HEK293 (cell line): ENCODE measurements around the gene DDIT3.

Experiments used
- CTCF ChIA-PET: fragments of 350-600 bp; formaldehyde crosslinking; extraction: SDS; loops from one replicate; lab custom pipeline; 2021; ENCODE audit warnings: antibody characterized with exemption; lab: Yijun Ruan, JAX
- POLR2A ChIA-PET: fragments of 300-600 bp; formaldehyde crosslinking; extraction: SDS; loops from one replicate; lab custom pipeline; 2020; ENCODE audit warnings: antibody characterized with exemption, inconsistent platforms; lab: Yijun Ruan, JAX
- H3K27ac ChIP-seq: fragments of 200-500 bp; sonication (Bioruptor generic); 2 replicates; pipeline ENCODE4 v1.5.1; 2014; ENCODE audit warnings: low read depth, low read length, control low read depth, inconsistent platforms; ENCODE audit errors: extremely low read depth
- H3K36me3 ChIP-seq, 2 experiments: fragments of 200-500 bp in 1 of 2; sonication (Bioruptor generic) in 1 of 2; 1 replicate in 1 of 2; 2 replicates in 1 of 2; pipeline ENCODE4 v1.5.1; 2014 to 2017; ENCODE audit warnings: inconsistent platforms in 2 of 2, low read length in 2 of 2; ENCODE audit not compliant: control insufficient read depth in 2 of 2, insufficient read depth in 1 of 2
- H3K4me1 ChIP-seq: fragments of 200-500 bp; sonication (Bioruptor generic); 2 replicates; pipeline ENCODE4 v1.5.1; 2014; ENCODE audit warnings: mild to moderate bottlenecking, low read length, inconsistent platforms; ENCODE audit not compliant: control insufficient read depth, insufficient read depth
- H3K4me3 ChIP-seq: 2 replicates; pipeline ENCODE4 v1.5.1; 2011; ENCODE audit warnings: low read depth, mild to moderate bottlenecking, control low read depth, low read length, moderate library complexity
- H3K9me3 ChIP-seq: fragments of 200-500 bp; sonication (Bioruptor generic); 2 replicates; pipeline ENCODE4 v1.5.1; 2014; ENCODE audit warnings: low read depth, low read length, inconsistent platforms; ENCODE audit not compliant: control insufficient read depth, insufficient read depth
- GLIS2 ChIP-seq: fragments of 450-650 bp; formaldehyde crosslinking; IDR thresholded peaks from 2 replicates; pipeline ENCODE4 v1.5.1; 2016; ENCODE audit warnings: missing biosample characterization, missing genetic modification characterization
- HIC1 ChIP-seq: fragments of 450-650 bp; formaldehyde crosslinking; IDR thresholded peaks from 2 replicates; pipeline ENCODE4 v1.5.1; 2016; ENCODE audit warnings: missing biosample characterization, missing genetic modification characterization
- KLF8 ChIP-seq: fragments of 450-650 bp; formaldehyde crosslinking; IDR thresholded peaks from 2 replicates; pipeline ENCODE4 v1.5.1; 2016; ENCODE audit warnings: missing biosample characterization, missing genetic modification characterization
- PATZ1 ChIP-seq: fragments of 450-650 bp; formaldehyde crosslinking; IDR thresholded peaks from 2 replicates; pipeline ENCODE4 v1.5.1; 2016; ENCODE audit warnings: missing biosample characterization, missing genetic modification characterization
- SP2 ChIP-seq: fragments of 450-650 bp; formaldehyde crosslinking; IDR thresholded peaks from 2 replicates; pipeline ENCODE4 v1.5.1; 2016; ENCODE audit warnings: missing biosample characterization, missing genetic modification characterization
- TCF7L2 ChIP-seq: IDR thresholded peaks from 2 replicates; pipeline ENCODE4 v1.6.1; 2011; ENCODE audit warnings: low read depth, mild to moderate bottlenecking, inconsistent platforms, low read length, moderate library complexity, borderline replicate concordance
- ZBTB17 ChIP-seq: fragments of 450-650 bp; formaldehyde crosslinking; IDR thresholded peaks from 2 replicates; pipeline ENCODE4 v1.5.1; 2016; ENCODE audit warnings: missing biosample characterization, missing genetic modification characterization
- ZBTB48 ChIP-seq: fragments of 450-650 bp; formaldehyde crosslinking; IDR thresholded peaks from 2 replicates; pipeline ENCODE4 v1.5.1; 2016; ENCODE audit warnings: missing biosample characterization, missing genetic modification characterization
- ZNF148 ChIP-seq: fragments of 450-650 bp; formaldehyde crosslinking; IDR thresholded peaks from 2 replicates; pipeline ENCODE4 v1.5.0; 2017; ENCODE audit warnings: missing biosample characterization, missing genetic modification characterization, borderline replicate concordance
- ZNF280C ChIP-seq: fragments of 450-650 bp; formaldehyde crosslinking; IDR thresholded peaks from 2 replicates; pipeline ENCODE4 v1.5.1; 2016; ENCODE audit warnings: missing biosample characterization, missing genetic modification characterization
- ZNF280D ChIP-seq: fragments of 450-650 bp; formaldehyde crosslinking; IDR thresholded peaks from 2 replicates; pipeline ENCODE4 v1.5.1; 2016; ENCODE audit warnings: missing biosample characterization, missing genetic modification characterization
- ZNF366 ChIP-seq: fragments of 450-650 bp; formaldehyde crosslinking; conservative IDR thresholded peaks from 2 replicates; pipeline ENCODE4 v1.5.1; 2016; ENCODE audit warnings: missing biosample characterization, missing genetic modification characterization
- ZNF423 ChIP-seq: fragments of 450-650 bp; formaldehyde crosslinking; IDR thresholded peaks from 2 replicates; pipeline ENCODE4 v1.5.1; 2016; ENCODE audit warnings: missing biosample characterization, missing genetic modification characterization
- ZNF600 ChIP-seq: fragments of 450-650 bp; formaldehyde crosslinking; IDR thresholded peaks from 2 replicates; pipeline ENCODE4 v1.5.1; 2016; ENCODE audit warnings: missing biosample characterization, missing genetic modification characterization
- ZNF664 ChIP-seq: fragments of 450-650 bp; formaldehyde crosslinking; IDR thresholded peaks from 2 replicates; pipeline ENCODE4 v1.5.1; 2016; ENCODE audit warnings: missing biosample characterization, missing genetic modification characterization
- ZSCAN23 ChIP-seq: fragments of 450-650 bp; formaldehyde crosslinking; IDR thresholded peaks from 2 replicates; pipeline ENCODE4 v1.5.1; 2016; ENCODE audit warnings: missing biosample characterization, missing genetic modification characterization

The DDIT3 gene

GRCh38 chr12:57524814-57525614 is 4.7 kb upstream of the DDIT3 start:
- Histone ChIP-seq H3K4me3 (no peak overlapping the region), H3K36me3 (peaks cover 3 to 59% of the 10 kb centered on the region in 2 experiments; a peak in 1 of 3 replicates), H3K4me1 (peaks cover 13% of the 10 kb centered on the region), H3K9me3 (no peaks in the 10 kb centered on the region), H3K27ac (no peak overlapping the region)
- POLR2A ChIA-PET, result interaction anchor here (1.0 to 2.6 kb wide), 3 partner anchors 8 to 26 kb away, joined by 4 to 16 read pairs (median 4); partner anchors contain the start of gene DCTN2
- TF ChIP-seq SP2 (tag by site-specific recombination) (0 out of 2 replicates have a peak, but pooled peaks have one; percentile 10), GLIS2 (peak; percentile 61; the same call in 1 of the 2 replicates), ZNF664 (tag by site-specific recombination) (no peak), ZNF280C (tag by site-specific recombination) (no peak)
- CTCF ChIA-PET, result interaction anchor here (1.5 kb wide), 1 partner anchor 201 kb away, joined by 6 read pairs; no protein-coding TSS in a partner anchor

- Histone ChIP-seq H3K4me1 (peaks cover 13% of the 10 kb centered on the region), H3K27ac (peak overlapping the region; percentile 94), H3K9me3 (no peaks in the 10 kb centered on the region), H3K36me3 (peaks cover 0 to 55% of the 10 kb centered on the region in 2 experiments; a peak in 1 of 3 replicates), H3K4me3 (peak overlapping the region; percentile 59)
- CTCF ChIA-PET, result interaction anchor here (0.5 to 1.5 kb wide), 3 partner anchors 65 to 370 kb away, joined by 3 to 6 read pairs (median 3); no protein-coding TSS in a partner anchor
- POLR2A ChIA-PET, result interaction anchor here (0.7 to 2.6 kb wide), 9 partner anchors 8 to 221 kb away, joined by 3 to 16 read pairs (median 4); partner anchors contain the start of genes DCTN2, PIP4K2C and TSPAN31
- TF ChIP-seq SP2 (tag by site-specific recombination) (no peak), ZBTB17 (peak; percentile 77; the same call in 1 of the 2 replicates), ZSCAN23 (tag by site-specific recombination) (no peak), KLF8 (tag by site-specific recombination) (no peak), HIC1 (tag by site-specific recombination) (0 out of 2 replicates have a peak, but pooled peaks have one; percentile 5), PATZ1 (tag by site-specific recombination) (0 out of 2 replicates have a peak, but pooled peaks have one; percentile 12), ZNF600 (peak; percentile 54; the same call in 1 of the 2 replicates), ZNF280D (tag by site-specific recombination) (no peak), ZNF366 (peak; percentile 59), ZNF423 (no peak), ZNF148 (tag by site-specific recombination) (no peak), ZBTB48 (tag by site-specific recombination) (peak; percentile 31; the same call in 1 of the 2 replicates), TCF7L2 (no peak)
Measured at GRCh38 chr12:57523706-57524614, 3.6 kb upstream of the DDIT3 start.
